HG03354 (cell line): ENCODE measurements around the gene MS4A14.
"Not testable (repeated sequence)": the region's sequence is repeated elsewhere in the genome, so short reads cannot be mapped to it uniquely, and the experiment has no call there.

ENCODE experiments used
- ATAC-seq: cut with Tn5 transposase; IDR thresholded peaks from one replicate; pipeline ENCODE4 v1.9.1; 2021; ENCODE audit warnings: mild to moderate bottlenecking; ENCODE audit not compliant: unreplicated experiment, poor library complexity, severe bottlenecking

Gene MS4A14

DNA sequence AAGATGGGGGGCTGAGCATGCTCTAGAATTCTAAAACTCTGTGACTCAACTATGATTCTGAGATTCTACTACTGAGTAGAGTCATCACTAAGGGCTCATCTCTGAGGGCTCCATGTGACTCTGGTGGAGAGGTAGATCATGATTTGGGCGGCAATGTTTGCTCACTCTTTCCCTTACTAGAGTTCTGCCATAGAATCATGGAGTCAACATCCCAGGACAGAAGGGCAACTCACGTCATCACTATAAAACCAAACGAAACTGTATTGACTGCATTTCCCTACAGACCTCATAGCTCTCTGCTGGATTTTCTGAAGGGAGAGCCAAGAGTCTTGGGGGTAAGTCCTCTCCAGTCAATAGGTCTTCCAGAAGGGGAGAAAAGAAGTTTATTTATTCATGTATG is at the start of gene MS4A14:
TSS of gene MS4A14 (plus strand) at position 78 of the 400 bp plus-strand sequence. CDS start at position 198, 120 bp downstream.
- peak; percentile 16 for ATAC-seq

DNA sequence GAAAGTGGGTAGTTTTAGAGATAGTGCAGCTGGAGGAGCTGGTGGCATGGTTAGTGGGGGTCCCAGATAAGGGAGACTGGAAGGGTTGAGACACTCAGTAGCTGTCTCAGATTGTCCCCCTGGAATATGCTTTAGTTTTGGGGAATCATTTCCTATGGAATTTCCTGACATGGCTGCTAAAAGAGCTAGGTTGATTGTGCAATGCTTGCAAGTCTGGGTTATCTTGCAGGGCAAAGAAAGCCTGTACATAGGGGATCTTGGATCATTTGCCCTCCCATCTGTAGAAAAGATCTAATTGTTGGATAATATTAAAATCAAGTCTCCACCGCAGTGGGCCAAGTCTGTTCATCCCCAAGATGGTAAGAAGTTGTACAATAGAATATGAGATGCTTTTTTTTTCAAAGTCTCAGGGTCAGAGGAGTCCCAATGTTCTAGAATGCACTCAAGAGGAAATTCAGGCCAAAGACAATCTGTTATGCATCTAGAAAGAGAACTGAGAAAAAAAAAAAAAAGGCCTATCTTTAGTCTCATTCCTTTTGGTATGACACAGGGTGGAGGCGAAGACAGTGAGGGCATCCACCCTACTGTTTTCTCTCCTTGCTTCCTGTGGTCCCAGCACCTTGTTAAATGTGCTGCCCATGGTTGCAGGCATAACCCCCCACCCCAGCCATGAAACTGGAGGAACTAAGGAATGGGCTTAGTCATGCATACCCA is 49.0 kb upstream of the MS4A14 start:
- no peak for ATAC-seq

GRCh38 chr11:60348116-60348515 is 48.1 kb upstream of the MS4A14 start:
- ATAC-seq = no peak

GRCh38 chr11:60349990-60350389 is 46.3 kb upstream of the MS4A14 start:
- ATAC-seq = no peak

GRCh38 chr11:60357771-60358170 is 38.5 kb upstream of the MS4A14 start:
- ATAC-seq = no peak

GRCh38 chr11:60360621-60361020 is 35.6 kb upstream of the MS4A14 start:
- ATAC-seq = no peak

DNA sequence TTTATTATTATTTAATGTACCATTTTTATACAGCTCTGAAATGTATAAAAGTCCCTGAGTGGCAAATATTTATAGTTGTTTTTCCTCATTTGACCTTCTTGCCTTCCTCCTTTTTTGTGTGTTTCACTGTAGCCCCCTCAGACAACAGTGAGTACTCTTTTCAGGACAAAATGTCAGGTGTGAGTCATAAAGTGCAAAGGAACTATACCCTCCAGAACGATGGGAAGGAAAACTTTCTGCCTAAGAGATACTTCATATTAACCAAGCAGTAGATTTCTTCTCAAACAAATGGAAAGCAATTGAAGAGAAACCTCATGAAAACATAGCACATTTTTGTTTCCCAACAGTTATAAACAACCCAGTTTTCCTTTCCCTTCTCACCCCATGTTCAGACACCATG is 34.0 kb upstream of the MS4A14 start:
- ATAC-seq = no peak

GRCh38 chr11:60363542-60364470 is 32.5 kb upstream of the MS4A14 start:
- ATAC-seq = peak; percentile 61

DNA sequence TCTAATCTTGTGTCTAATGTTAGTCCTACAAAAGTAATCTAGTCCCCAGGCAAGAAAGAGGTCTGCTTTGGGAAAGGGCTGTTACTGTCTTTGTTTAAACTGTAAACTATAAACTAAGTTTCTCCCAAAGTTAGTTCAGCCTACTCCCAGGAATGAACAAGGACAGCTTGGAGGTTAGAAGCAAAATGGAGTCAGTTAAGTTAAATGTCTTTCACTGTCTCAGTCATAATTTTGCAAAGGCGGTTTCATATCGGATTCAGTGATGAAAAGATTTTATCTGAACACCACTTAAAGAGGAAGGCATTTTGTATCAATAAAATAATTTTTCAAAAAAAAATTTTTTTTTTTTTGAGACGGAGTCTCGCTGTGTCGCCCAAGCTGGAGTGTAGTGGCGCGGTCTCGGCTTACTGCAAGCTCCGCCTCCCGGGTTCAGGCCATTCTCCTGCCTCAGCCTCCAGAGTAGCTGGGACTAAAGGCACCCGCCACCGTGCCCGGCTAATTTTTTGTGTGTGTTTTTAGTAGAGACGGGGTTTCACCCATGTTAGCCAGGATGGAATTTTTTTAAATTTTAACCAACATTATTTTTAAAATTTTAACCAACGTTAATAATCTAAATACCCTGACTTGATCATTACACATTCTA is 29.9 kb upstream of the MS4A14 start:
- not testable (repeated sequence) for ATAC-seq

DNA sequence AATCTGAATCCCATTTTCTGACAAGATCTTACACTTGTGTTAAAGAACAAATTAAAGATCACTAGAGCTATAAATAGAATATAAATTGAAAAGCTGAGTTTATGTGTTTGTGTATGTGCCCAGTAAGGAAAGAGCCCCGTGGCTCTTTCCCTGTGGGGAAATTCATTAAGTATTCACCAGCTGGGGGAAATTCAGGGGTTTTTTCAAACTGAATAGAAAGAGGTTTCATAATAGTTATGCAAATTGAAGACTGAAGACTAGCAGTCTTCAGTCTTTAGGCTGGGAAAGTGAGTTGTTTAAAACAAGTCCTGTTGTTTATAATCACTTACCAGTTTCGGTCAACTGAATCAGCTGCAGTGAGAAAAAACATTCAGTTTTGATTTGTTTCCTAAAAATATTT is 29.2 kb upstream of the MS4A14 start:
- peak; percentile 89 for ATAC-seq

DNA sequence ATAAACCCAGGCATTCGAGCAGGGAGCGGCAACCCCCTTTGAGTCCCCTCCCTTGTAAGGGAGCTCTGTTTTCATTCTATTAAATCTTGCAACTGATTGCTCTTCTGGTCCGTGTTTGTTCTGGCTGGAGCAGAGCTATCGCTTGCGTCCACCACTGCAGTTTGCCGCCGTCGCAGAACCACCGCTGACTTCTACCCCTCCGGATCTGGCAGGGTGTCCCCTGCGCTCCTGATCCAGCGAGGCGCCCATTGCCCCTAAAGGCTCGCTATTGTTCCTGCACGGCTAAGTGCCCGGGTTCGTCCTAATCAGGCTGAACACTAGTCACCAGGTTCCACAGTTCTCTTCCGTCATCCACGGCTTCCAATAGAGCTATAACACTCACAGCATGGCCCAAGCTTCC is 28.4 kb upstream of the MS4A14 start:
- ATAC-seq = no peak

GRCh38 chr11:60370252-60370810 is 25.9 kb upstream of the MS4A14 start:
- ATAC-seq = no peak

DNA sequence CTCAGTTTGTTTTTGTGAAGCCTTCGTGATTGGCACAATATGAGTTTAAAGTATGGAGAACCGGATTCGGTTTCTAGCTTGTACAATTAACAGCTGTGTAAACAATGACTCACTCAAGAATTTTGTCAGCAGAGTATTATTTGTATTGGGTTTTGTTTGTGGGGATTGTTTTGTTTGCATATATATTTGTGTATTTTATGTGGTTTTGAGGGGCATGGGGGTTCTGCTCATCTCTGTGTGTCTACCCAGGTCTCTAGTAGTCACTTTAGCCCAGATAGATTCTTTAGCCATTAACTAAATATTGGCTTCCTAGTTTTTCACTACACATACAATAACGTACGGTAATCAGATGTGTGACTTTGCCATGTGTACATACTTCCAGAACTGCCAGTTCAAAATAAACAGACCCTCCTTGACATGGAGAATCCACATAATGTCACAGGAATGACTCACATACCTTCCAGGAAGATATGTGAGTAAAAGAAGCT is 25.4 kb upstream of the MS4A14 start:
- ATAC-seq = no peak

- ATAC-seq = no peak
These were observed 24.9 kb upstream of the MS4A14 start for GRCh38 chr11:60371386-60371785.

- ATAC-seq = no peak
These were observed 24.4 kb upstream of the MS4A14 start for GRCh38 chr11:60371854-60372253.

- no peak for ATAC-seq
These were observed 23.5 kb upstream of the MS4A14 start for GRCh38 chr11:60372767-60373166.

GRCh38 chr11:60375316-60375715 is 20.9 kb upstream of the MS4A14 start:
- no peak for ATAC-seq

- no peak for ATAC-seq
These were observed 19.7 kb upstream of the MS4A14 start for GRCh38 chr11:60376601-60377000.

GRCh38 chr11:60377401-60378136 is 18.7 kb upstream of the MS4A14 start:
- peak; percentile 58 for ATAC-seq
